CD4-positive, alpha-beta T cell treated with Interleukin-15 for 4 hours (primary cell): Measurements from ENCODE around the gene MBLAC1.
"Not testable (repeated sequence)": the region's sequence is repeated elsewhere in the genome, so short reads cannot be mapped to it uniquely, and the experiment has no call there.

Experiments used
- DNase-seq: peaks from one replicate; pipeline ENCODE4 v3.0.0-alpha.2; 2020; ENCODE audit warnings: low spot score

MBLAC1 gene

DNA sequence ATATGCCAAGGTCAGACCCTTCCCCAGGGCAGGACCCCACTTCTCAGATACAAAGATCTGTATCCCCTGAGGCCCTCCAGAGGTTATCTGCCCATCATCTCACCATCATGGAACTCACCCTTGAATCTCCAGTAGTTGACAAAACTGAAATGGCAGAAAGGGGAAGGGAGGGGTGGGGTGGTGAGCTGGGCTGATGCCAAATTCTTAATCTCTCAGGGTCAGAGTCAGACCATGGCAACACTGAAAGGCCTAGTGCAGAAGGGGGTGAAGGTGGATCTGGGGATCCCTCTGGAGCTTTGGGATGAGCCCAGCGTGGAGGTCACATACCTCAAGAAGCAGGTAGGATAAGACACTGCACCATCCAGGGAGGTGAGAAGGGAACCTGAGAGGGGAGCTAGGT, 4.2 kb upstream of the MBLAC1 start:
- DNase-seq = no peak

DNA sequence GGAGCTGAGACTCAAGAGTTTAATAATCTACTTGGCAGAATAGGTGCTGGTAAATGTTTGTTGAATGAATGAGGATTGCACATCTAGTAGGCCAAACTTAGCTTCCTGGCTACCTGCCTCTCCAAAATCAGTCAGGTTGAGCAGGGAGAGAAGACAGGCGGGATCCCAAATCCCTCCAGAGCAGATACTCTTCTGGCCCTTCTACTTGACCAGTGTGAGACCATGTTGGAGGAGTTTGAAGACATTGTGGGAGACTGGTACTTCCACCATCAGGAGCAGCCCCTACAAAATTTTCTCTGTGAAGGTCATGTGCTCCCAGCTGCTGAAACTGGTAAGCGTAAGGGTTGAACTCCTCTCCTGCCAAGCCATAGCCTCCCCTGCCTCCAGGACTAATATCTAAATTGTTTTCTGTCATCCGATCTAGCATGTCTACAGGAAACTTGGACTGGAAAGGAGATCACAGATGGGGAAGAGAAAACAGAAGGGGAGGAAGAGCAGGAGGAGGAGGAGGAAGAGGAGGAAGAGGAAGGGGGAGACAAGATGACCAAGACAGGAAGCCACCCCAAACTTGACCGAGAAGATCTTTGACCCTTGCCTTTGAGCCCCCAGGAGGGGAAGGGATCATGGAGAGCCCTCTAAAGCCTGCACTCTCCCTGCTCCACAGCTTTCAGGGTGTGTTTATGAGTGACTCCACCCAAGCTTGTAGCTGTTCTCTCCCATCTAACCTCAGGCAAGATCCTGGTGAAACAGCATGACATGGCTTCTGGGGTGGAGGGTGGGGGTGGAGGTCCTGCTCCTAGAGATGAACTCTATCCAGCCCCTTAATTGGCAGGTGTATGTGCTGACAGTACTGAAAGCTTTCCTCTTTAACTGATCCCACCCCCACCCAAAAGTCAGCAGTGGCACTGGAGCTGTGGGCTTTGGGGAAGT, 2.2 kb upstream of the MBLAC1 start:
- DNase-seq = no peak

DNA sequence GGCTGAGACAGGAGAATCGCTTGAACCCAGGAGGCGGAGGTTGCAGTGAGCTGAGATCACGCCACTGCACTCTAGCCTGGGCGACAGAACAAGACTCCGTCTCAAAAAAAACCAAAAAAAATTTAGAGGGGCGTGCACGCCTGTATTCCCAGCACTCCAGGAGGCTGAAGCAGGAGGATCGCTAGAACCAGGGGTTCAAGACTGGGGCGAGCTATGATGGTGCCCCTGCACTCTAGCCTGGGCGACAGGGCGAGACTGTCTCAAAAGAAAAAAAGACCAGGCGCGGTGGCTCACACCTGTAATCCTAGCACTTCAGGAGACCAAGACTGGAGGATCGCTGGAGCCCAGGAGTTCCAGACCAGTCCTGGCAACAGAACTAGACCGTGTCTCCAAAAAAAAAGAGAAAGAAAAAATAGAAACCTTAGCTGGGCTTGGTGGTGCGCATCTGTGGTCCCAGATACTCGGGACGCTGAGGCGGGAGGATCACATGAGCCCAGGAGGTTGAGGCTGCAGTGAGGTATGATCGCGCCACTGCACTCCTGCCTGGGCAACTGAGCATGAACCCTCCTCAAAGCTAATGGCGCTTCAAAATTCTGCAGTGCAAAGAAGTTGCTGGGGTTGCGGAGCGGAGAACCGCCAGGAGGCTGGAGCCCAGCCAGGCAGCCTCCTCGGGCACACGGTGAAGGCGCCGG, 382 bp upstream of the MBLAC1 start:
- DNase-seq = no peak

DNA sequence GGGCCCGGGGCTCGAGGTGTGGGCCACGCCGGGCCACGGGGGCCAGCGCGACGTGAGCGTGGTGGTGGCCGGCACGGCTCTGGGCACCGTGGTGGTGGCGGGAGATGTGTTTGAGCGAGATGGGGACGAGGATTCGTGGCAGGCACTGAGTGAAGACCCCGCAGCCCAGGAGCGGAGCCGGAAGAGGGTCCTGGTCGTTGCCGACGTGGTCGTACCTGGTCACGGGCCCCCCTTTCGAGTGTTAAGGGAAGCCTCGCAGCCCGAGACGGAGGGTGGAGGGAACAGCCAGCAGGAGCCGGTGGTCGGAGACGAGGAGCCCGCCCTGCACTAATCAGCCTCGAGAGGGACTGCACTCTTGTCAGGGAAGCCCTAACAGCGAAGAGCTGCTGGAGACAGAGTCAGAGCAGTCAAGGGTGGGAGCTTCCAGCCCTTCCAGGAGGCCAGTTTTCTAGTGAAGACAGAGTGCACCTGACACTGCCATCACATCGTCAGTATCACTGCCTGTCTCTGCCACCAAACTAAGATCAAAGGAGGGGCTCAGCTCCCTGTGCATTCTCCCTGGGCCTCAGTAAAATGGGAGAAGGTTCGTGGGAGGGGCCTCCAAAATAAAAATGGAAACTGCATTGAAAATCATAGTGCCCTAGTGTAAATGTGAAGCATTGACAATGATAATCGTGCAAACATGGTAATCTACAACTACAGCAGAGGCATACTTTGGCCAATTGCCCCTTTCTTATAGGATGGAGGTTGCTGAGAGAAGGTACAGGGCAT, 1.3 kb downstream of the MBLAC1 start:
- peak; percentile 16 for DNase-seq

DNA sequence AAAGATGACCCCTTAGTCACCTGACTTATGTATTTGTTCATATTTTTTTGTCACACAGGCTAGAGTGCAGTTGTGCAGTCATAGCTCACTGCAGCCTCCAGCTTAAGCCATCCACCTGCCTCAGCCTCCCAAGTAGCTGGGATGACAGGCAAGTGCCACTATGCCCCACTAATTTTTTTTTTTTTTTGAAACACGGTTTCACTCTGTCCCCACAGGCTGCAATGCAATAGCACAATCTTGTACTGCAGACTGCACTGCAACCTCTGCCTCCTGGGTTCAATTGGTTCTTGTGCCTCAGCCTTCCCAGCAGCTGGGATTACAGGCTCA, 1.8 kb downstream of the MBLAC1 start:
- no peak for DNase-seq

DNA sequence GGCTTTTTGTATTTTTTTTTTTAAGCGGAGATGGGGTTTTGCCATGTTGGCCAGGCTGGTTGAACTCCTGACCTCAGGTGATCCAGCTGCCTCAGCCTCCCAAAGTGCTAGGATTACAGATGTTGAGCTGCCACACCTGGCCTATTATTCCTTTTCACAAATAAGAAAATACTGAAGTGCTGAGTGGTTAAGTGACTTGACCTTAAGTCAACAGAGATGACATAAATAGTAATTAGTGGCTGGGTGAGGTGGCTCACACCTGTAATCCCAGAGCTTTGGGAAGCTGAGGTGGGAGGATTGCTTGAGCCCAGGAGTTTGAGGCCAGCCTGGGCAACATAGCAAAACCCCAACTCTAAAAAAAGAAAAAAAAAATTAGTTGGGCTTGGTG, 3.4 kb downstream of the MBLAC1 start:
- not testable (repeated sequence) for DNase-seq

DNA sequence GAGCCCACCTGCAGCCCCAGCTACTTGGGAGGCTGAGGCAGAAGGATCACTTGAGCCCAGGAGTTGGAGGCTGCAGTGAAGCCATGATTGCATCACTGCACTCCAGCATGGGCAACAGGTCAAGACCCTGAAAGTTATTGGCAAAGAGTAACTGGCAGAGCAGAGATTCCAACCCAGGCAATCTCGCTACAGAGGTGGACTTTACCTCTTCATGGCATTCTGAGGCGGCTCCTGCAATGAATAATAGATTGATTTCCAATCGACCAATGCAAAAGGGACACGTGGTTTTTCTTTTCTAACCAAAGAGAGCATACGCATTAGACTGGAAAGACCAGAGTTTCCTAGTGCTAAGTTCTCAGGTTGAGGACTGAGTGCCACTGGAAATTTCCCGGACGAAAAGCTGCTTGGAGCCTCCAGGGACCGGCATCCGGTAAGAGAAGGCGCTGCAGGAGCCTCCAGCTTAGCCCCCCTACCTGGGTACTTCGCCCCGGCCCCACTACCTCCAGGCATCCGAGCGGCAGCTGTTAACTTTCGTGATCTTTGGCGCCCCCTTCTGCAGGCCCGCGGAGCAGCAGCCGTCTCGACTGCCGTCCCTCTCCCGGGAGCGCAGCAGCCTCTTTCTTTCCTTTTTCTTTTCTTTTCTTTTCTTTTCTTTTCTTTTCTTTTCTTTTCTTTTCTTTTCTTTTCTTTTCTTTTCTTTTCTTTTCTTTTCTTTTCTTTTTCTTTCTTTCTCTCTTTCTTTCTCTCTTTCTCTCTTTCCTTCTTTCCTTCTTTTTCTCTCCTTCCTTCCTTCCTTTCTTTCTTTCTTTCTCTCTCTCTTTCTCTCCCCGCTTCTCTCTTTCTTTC, 4.1 kb downstream of the MBLAC1 start:
- DNase-seq = peak; percentile 81

DNA sequence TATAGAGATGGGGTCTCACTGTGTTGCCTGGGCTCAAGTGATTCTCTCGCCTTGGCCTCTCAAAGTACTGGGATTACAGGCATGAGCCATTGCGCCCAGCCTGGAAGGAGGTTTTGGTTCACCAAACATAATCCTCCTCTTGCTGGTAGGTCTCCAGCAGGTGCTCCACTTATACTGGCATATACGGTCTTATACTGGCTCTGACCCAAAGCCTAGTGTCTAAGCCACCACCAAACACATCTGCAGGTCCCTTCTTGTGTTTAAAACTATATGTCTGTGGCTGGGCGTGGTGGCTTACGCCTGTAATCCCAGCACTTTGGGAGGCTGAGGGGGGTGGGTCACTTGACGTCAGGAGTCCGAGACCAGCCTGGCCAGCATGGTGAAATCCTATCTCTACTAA, 5.4 kb downstream of the MBLAC1 start:
- no peak for DNase-seq

DNA sequence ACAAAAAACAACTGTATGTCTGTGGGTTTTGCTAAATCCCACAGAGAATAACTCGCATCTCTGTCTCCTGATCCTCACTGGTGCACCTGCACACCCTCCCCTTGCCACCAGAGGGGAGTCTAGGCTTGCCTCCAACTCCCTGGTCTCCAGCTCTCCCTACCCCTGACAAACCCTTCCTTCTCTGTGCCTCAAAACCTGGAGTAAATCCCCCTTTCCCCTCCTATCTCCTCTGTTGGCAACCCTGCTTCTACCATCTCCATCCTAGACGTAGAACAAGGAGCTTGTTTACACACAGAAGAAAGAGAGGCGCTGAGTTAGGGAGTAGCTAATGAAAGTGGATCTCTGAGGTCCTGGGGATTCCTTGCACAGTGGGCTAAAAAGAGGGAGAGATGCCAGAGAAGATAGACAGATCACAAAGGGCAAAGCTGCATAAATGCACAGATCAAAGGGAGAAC, 6.0 kb downstream of the MBLAC1 start:
- DNase-seq = peak; percentile 69

DNA sequence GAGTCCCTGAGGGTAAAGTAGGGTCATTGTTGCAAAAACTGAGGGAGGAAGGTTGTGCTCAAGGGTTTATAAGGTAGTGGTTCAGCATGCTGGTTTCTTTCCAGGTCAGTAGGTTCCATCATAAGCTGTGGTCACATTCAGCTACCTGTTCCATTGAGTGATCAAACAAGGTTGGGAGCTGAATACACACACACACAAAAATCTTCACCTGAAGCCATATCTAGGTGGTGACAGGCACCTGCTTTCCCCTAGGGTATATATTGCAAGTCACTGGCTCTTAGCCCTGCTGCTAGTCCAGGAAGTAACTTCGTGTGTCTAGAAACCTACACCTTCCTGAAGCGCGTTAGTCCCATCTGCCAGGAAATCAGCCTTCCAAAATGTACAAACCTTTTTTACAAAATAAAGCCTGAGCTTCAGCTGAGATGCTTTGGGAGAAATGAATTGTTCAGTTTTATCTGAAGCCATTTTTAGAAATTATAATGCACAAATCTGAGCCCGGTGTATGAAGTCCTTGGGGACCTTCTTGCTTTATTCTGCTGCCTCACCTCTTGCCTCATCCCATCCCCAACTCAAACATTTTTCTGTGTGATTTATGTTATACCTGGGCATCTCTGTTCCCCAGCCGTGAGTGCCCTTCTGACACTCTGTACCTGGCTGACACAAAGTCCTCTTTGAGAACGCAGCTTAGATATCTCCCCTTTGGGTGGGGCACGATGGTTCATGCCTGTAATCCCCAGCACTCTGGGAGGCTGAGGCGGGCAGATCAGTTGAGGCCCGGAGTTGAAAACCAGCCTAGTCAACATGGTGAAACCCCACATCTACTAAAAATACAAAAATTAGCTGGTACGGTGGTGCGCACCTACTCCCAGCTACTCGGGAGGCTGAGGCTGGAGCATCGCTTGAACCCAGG, 11.3 kb downstream of the MBLAC1 start:
- DNase-seq = no peak

DNA sequence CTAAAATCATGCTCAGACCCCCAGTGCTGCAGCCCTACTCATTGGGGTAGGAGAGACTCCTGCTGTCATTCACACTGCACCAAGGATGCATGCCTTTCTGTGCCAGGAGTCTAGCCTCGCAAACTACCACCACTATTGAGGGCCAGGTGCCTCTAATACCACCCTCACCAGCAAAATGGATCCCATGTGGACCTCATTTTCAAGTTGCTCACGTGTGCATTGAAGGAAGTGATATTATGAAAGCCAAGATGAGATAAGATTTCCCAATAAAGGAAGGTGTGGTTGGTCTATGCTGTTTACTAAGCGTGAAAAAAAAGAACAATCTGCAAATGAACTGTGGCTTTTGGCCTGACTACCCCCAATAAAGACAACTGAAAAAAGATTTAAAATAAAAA, 14.8 kb downstream of the MBLAC1 start:
- DNase-seq = no peak

DNA sequence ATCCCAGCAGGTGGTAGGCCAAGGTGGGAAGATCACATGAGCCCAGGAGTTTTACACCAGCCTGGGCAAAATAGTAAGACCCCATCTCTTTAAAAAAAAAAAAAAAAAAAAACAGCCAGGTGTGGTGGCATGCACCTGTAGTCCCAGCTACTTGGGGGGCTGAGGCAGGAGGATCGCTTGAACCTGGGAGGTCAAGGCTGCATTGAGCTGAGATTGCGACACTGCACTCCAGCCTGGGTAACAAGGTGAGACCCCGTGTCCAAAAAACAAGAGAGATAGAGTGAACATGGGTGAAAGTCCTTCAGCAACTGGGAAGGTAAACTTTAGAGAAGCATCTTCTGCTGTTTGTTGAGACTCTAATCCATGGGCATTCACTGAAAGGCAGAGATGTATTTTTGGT, 15.7 kb downstream of the MBLAC1 start:
- no peak for DNase-seq

DNA sequence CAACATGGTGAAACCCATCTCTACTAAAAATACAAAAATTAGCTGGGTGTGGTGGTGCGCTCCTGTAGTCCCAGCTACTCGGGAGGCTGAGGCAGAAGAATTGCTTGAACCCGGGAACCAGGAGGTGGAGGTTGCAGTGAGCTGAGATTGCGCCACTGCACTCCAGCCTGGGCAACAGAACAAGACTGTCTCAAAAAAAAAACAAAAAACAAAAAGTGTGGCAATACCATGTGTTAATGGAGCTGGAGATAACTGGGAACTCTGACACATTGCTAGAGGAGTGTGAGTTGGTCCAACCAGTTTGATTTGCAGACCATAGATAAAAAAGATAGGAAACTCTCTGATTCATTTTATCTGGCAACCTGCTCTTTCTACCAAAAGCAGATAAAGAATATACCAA, 19.6 kb downstream of the MBLAC1 start:
- DNase-seq = not testable (repeated sequence)

DNA sequence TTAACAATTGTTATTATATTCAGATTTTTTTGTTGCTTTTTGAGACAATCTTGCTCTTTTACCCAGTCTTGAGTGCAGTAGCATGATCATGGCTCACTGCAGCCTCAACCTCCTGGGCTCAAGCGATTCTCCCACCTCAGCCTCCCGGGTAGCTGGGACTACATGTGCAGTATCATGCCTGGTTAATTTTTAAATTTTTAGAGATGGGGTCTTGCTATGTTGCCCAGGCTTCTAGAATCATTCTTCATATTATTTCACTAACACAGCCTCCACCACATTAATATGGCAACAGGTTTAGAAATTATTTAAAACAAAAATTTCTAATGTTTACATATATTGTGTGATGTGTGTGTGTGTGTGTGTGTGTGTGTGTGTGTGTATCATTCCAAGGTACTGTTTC, 20.5 kb downstream of the MBLAC1 start:
- no peak for DNase-seq

DNA sequence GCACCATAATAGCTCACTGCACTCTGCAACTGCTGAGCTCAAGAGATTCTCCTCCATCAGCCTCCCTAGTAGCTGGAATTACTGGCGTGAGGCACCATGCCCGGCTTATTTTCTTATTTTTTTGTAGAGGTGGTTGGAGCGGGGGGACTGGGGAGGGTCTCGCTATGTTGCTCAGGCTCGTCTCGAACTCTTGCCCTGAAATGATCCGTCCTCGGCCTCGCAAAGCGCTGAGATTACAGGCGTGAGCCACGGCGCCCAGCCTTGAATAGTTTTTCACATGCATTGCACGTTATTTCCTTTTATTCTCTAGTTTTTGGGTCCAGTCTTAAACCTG, 21.4 kb downstream of the MBLAC1 start:
- no peak for DNase-seq

DNA sequence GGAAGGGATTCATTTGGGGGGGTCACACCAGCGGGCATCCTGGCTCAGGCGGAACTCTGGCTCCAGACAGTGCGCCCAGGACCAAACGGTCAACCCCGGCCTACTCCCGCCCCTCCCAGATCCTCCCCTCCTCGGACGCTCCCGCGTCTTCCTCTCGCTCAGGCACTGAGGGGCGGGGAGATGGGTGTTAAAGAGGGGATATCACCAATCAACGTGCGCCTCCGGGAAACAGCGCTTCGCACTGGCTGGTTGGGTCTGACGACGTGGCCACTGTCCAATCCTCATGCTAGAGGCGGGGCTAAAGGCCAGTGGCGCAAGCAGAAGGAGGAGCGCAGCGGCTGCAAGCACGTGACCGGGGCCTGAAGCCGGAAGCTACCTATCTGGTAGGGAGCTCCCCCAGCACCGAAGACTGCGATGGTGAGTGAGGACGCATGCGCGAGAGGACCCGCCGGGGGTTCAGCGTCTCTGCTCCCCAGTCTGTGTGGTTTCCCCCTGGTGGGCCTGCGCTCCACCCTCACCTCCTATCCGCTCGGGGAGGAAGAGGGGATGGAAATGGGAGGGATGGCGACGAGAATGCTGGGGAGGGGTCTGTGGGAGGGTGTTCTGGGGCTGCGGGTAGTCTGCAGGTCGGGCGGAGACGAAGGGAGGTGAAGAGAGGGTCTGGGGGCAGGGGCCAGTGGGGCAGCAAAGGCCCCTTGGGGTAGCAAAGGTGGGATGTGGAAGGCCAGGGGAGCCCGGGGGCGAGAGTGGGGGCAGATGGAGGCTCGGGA, 22.0 kb downstream of the MBLAC1 start, which contains the start of gene LAMTOR4:
Gene LAMTOR4 (plus strand): TSS at position 360 of the 770 bp plus-strand sequence. CDS start 55 bp downstream, at position 415.
- DNase-seq = peak; percentile 99

DNA sequence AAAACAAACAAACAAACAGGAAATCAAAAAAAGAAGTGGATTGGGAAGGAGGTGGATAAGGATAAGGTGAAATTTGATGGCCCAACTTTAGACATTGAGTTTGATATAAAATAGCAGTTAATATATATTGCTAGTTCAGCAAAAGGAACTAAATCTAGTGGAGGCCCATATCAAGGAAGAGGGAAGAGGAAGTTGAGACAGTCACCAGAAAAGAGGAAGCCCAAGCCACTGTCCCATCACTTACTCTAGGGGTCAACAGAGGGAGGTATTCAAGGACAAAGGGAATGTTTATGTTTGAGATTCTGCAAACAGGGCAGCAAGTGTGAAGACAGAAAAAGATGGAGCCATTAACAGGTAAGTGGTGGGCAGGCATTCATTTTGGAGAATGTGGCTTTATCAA, 25.6 kb downstream of the MBLAC1 start:
- no peak for DNase-seq

DNA sequence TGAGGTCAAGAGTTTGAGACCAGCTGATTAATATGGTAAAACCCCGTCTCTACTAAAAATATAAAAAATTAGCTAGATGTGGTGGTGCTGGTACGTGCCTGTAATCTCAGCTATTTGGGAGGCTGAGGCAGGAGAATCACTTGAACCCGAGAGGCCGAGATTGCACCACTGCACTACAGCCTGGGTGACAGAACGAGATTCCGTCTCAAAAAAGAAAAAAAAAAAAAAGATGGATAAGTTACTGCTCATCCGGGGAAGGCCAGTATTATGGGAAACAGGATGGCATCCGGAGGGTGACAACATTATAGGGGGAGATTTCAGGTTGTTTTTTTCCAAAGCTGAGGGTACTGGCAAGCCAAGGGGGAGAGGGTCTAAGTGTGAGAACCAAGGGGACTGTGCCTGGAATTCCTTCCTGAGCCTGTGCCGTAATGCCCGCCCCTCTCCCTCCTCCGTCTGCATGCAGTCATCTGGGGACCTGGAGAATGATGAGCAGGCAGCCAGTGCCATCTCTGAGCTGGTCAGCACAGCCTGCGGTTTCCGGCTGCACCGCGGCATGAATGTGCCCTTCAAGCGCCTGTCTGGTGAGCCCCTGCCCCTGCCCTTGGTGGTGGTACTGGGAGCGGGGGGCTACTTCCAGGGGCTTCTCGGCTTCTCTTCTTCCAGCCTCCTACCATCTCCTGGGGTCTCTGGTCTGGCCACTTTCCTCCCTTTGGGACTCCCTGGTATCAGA, 26.3 kb downstream of the MBLAC1 start:
- no peak for DNase-seq
